GM19452 (cell line): ENCODE data around the gene PLXNA2.
A peak's percentile ranks its signal among the peaks of the same experiment; 100 is the strongest.

ENCODE experiments used
- ATAC-seq: cut with Tn5 transposase; IDR thresholded peaks from one replicate; pipeline ENCODE4 v1.9.1; 2021; ENCODE audit not compliant: unreplicated experiment

Gene PLXNA2

GRCh38 chr1:208243967-208244916 is at the start of gene PLXNA2:
Gene PLXNA2, minus strand, starts transcription at chr1:208244384. Its CDS starts 26,462 bp downstream, at chr1:208217922.
- peak; percentile 66 for ATAC-seq

GRCh38 chr1:208292908-208293307 is 48.7 kb upstream of the PLXNA2 start:
- ATAC-seq = no peak

- ATAC-seq = no peak
These were observed 47.9 kb upstream of the PLXNA2 start for GRCh38 chr1:208291923-208292711.

- no peak for ATAC-seq
These were observed 46.9 kb upstream of the PLXNA2 start for GRCh38 chr1:208291129-208291528.

- no peak for ATAC-seq
These were observed 45.5 kb upstream of the PLXNA2 start for GRCh38 chr1:208289716-208290115.

- no peak for ATAC-seq
These were observed 44.3 kb upstream of the PLXNA2 start for GRCh38 chr1:208288495-208288894.

GRCh38 chr1:208280681-208281450 is 36.7 kb upstream of the PLXNA2 start:
- no peak for ATAC-seq

GRCh38 chr1:208279826-208280588 is 35.8 kb upstream of the PLXNA2 start:
- ATAC-seq = no peak

- ATAC-seq = no peak
These were observed 34.5 kb upstream of the PLXNA2 start for GRCh38 chr1:208278638-208279037.

- ATAC-seq = no peak
These were observed 32.7 kb upstream of the PLXNA2 start for GRCh38 chr1:208276757-208277435.

GRCh38 chr1:208275083-208275482 is 30.9 kb upstream of the PLXNA2 start:
- no peak for ATAC-seq

- ATAC-seq = no peak
These were observed 29.3 kb upstream of the PLXNA2 start for GRCh38 chr1:208273386-208274017.

GRCh38 chr1:208272713-208273112 is 28.5 kb upstream of the PLXNA2 start:
- no peak for ATAC-seq

- no peak for ATAC-seq
These were observed 28.1 kb upstream of the PLXNA2 start for GRCh38 chr1:208272311-208272710.

GRCh38 chr1:208271236-208271635 is 27.1 kb upstream of the PLXNA2 start:
- ATAC-seq = no peak

- ATAC-seq = no peak
These were observed 26.5 kb upstream of the PLXNA2 start for GRCh38 chr1:208270651-208271141.

GRCh38 chr1:208269338-208269666 is 25.1 kb upstream of the PLXNA2 start:
- no peak for ATAC-seq

GRCh38 chr1:208268541-208269337 is 24.6 kb upstream of the PLXNA2 start:
- no peak for ATAC-seq
